ENCODE results near the gene ESPNL.
"Not testable (repeated sequence)": the region's sequence is repeated elsewhere in the genome, so short reads cannot be mapped to it uniquely, and the experiment has no call there.

ESPNL gene

GRCh38 chr2:238115709-238116108 is 15.6 kb downstream of the ESPNL start:
- DNase-seq (ENCODE audit: low read depth in 2 of 2): not testable (repeated sequence)

- no peak for DNase-seq (ENCODE audit: low read depth in 2 of 2)
Measured at GRCh38 chr2:238116298-238117198, 16.4 kb downstream of the ESPNL start.

GRCh38 chr2:238117199-238118154 is 17.3 kb downstream of the ESPNL start:
- no peak for DNase-seq (ENCODE audit: low read depth in 2 of 2)

- no peak for DNase-seq (ENCODE audit: low read depth in 2 of 2)
Measured at GRCh38 chr2:238119756-238120462, 19.8 kb downstream of the ESPNL start.

GRCh38 chr2:238120463-238121298 is 20.5 kb downstream of the ESPNL start:
- no peak for DNase-seq (ENCODE audit: low read depth in 2 of 2)

- DNase-seq (ENCODE audit: low read depth in 2 of 2): no peak
Measured at GRCh38 chr2:238121511-238122286, 21.6 kb downstream of the ESPNL start.

- no peak for DNase-seq (ENCODE audit: low read depth in 2 of 2)
Measured at GRCh38 chr2:238122287-238123217, 22.4 kb downstream of the ESPNL start.

GRCh38 chr2:238123218-238123971 is 23.3 kb downstream of the ESPNL start:
- no peak for DNase-seq (ENCODE audit: low read depth in 2 of 2)

GRCh38 chr2:238123991-238124470 is 23.9 kb downstream of the ESPNL start:
- no peak for DNase-seq (ENCODE audit: low read depth in 2 of 2)

GRCh38 chr2:238124488-238125126 is 24.5 kb downstream of the ESPNL start:
- no peak for DNase-seq (ENCODE audit: low read depth in 2 of 2)

- DNase-seq (ENCODE audit: low read depth in 2 of 2): no peak
Measured at GRCh38 chr2:238125127-238125885, 25.2 kb downstream of the ESPNL start.

GRCh38 chr2:238126338-238126737 is 26.2 kb downstream of the ESPNL start:
- no peak for DNase-seq (ENCODE audit: low read depth in 2 of 2)

GRCh38 chr2:238126775-238127164 is 26.6 kb downstream of the ESPNL start:
- no peak for DNase-seq (ENCODE audit: low read depth in 2 of 2)

- DNase-seq (ENCODE audit: low read depth in 2 of 2): no peak
Measured at GRCh38 chr2:238127165-238128060, 27.3 kb downstream of the ESPNL start.

GRCh38 chr2:238128061-238128440 is 27.9 kb downstream of the ESPNL start:
- no peak for DNase-seq (ENCODE audit: low read depth in 2 of 2)

- DNase-seq (ENCODE audit: low read depth in 2 of 2): no peak
Measured at GRCh38 chr2:238128534-238129001, 28.4 kb downstream of the ESPNL start.

Measured in stimulated activated CD8-positive, alpha-beta memory T cell treated with anti-CD3 and anti-CD28 coated beads, Interleukin-2, amount 100 ng/mL, for 48 hours (primary cell).